K562 (cell line): ENCODE results near the gene DYRK4. TPM values are rescaled to one million over a fixed set of nuclear protein-coding genes. Genes with fewer than 3 reads are reported as not detected.

Source experiments
- ADNP ChIP-seq: fragments of 200-800 bp; sonication (Bioruptor generic); IDR thresholded peaks from 2 replicates; pipeline ENCODE4 v1.6.1; 2016; ENCODE audit warnings: missing genetic modification characterization, missing compliant biosample characterization
- AFF1 ChIP-seq, 2 experiments: fragments of 450-650 bp; IDR thresholded peaks; 2 replicates each; pipeline ENCODE4 v1.6.1; 2018; ENCODE audit warnings: mild to moderate bottlenecking in 2 of 2, low read depth in 1 of 2; ENCODE audit not compliant: partially characterized antibody in 2 of 2
- CHAMP1 ChIP-seq: fragments of 450-650 bp; IDR thresholded peaks from 2 replicates; pipeline ENCODE4 v1.6.1; 2016; ENCODE audit warnings: mild to moderate bottlenecking
- ESRRB ChIP-seq: fragments of 250-450 bp; sonication (Bioruptor Pico); IDR thresholded peaks from 2 replicates; pipeline ENCODE4 v1.5.0; 2020; ENCODE audit warnings: mild to moderate bottlenecking, moderate library complexity, borderline replicate concordance
- HNRNPL ChIP-seq: fragments of 200-400 bp; formaldehyde crosslinking; IDR thresholded peaks from 2 replicates; pipeline ENCODE4 v1.6.1; 2017; ENCODE audit warnings: low read depth, mild to moderate bottlenecking, low read length
- MCM2 ChIP-seq: fragments of 450-650 bp; IDR thresholded peaks from 2 replicates; pipeline ENCODE4 v1.6.1; 2017; ENCODE audit warnings: low read depth, mild to moderate bottlenecking
- PHB ChIP-seq: fragments of 250-450 bp; sonication (Bioruptor Pico); IDR thresholded peaks from 2 replicates; pipeline ENCODE4 v1.5.0; 2021
- TAF15 ChIP-seq: fragments of 200-400 bp; formaldehyde crosslinking; IDR thresholded peaks from 2 replicates; pipeline ENCODE4 v1.6.1; 2017; ENCODE audit warnings: mild to moderate bottlenecking, low read depth, low read length, moderate library complexity
- TEAD2 ChIP-seq: fragments of 450-650 bp; IDR thresholded peaks from 2 replicates; pipeline ENCODE4 v1.6.1; 2016; ENCODE audit warnings: missing genetic modification characterization, control low read depth, missing compliant biosample characterization
- ZC3H11A ChIP-seq: IDR thresholded peaks from 2 replicates; pipeline ENCODE4 v1.6.1; 2012; ENCODE audit warnings: low read depth, low read length, improper control_type of control experiment
- ZFP30 ChIP-seq: fragments of 250-450 bp; sonication (Bioruptor Pico); IDR thresholded peaks from 2 replicates; pipeline ENCODE4 v1.8.0; 2022; ENCODE audit warnings: moderate library complexity, mild to moderate bottlenecking, inconsistent platforms, borderline replicate concordance
- ZNF3 ChIP-seq: fragments of 250-450 bp; sonication (Bioruptor Pico); IDR thresholded peaks from 2 replicates; pipeline ENCODE4 v1.5.0; 2021; ENCODE audit warnings: mild to moderate bottlenecking, moderate library complexity
- ZNF408 ChIP-seq: fragments of 250-450 bp; sonication (Bioruptor Pico); IDR thresholded peaks from 2 replicates; pipeline ENCODE4 v1.4.0; 2020; ENCODE audit warnings: low read depth, mild to moderate bottlenecking, moderate library complexity
- polyA plus RNA-seq, 8 experiments: library from polyadenylated mRNA; depleted of rRNA in 4 of 8; stranded (reverse) in 5 of 8; unstranded in 3 of 8; fragments of >200 nt; fragmentation: Nextera tagmentation in 2 of 8; fragmentation: Illumina TruSeq in 1 of 8; extraction: Ambion mirVana in 2 of 8; extraction: Trizol in 1 of 8; gene quantifications; 2 replicates each; pipeline versions ENCODE4 v1.2.1 to v1.2.3, GENCODE V29; 2011 to 2014; ENCODE audit warnings: inconsistent platforms in 1 of 8, missing spikeins in 1 of 8
- total RNA-seq, 7 experiments: library from RNA; depleted of rRNA in 6 of 7; stranded (reverse); fragments of >200 nt in 6 of 7; fragmentation: Illumina TruSeq in 2 of 7; extraction: Trizol in 2 of 7; gene quantifications; 2 replicates each; pipeline versions ENCODE4 v1.2.1 to v1.2.3, GENCODE V29; 2011 to 2021; ENCODE audit warnings: low replicate concordance in 1 of 7
- TF ChIP-seq, protein P1 (sequence below): fragments of 450-650 bp; IDR thresholded peaks from 2 replicates; pipeline ENCODE4 v1.7.0; 2016; ENCODE audit warnings: borderline replicate concordance
- TF ChIP-seq, protein P2 (sequence below): fragments of 250-450 bp; sonication (Bioruptor Pico); IDR thresholded peaks from 2 replicates; pipeline ENCODE4 v1.5.0; 2021; ENCODE audit warnings: mild to moderate bottlenecking, moderate library complexity

Gene DYRK4
- total and polyA plus RNA-seq, 9 of the 15 experiments (the other 6 are each of a cell fraction or from before 2014, with no cell fraction given) = 13.4 to 37.4 (median 22.2) TPM

- TF ChIP-seq ZNF408 (CRISPR knock-in tag) (no peak), ADNP (no peak), TAF15 (no peak), HNRNPL (no peak), ZFP30 (CRISPR knock-in tag) (no peak), ZNF3 (CRISPR knock-in tag) (no peak), PHB (no peak), TEAD2 (tag) (no peak), MCM2 (no peak), ZC3H11A (no peak), AFF1 (IDR thresholded peaks at IDR 0.05; ENCODE audit: low read depth in 1 of 2, partially characterized antibody in 2 of 2) (no peak), CHAMP1 (no peak), ESRRB (CRISPR knock-in tag) (no peak)
- TF ChIP-seq, protein P1, sequence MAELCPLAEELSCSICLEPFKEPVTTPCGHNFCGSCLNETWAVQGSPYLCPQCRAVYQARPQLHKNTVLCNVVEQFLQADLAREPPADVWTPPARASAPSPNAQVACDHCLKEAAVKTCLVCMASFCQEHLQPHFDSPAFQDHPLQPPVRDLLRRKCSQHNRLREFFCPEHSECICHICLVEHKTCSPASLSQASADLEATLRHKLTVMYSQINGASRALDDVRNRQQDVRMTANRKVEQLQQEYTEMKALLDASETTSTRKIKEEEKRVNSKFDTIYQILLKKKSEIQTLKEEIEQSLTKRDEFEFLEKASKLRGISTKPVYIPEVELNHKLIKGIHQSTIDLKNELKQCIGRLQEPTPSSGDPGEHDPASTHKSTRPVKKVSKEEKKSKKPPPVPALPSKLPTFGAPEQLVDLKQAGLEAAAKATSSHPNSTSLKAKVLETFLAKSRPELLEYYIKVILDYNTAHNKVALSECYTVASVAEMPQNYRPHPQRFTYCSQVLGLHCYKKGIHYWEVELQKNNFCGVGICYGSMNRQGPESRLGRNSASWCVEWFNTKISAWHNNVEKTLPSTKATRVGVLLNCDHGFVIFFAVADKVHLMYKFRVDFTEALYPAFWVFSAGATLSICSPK = no peak
- TF ChIP-seq, protein P2, sequence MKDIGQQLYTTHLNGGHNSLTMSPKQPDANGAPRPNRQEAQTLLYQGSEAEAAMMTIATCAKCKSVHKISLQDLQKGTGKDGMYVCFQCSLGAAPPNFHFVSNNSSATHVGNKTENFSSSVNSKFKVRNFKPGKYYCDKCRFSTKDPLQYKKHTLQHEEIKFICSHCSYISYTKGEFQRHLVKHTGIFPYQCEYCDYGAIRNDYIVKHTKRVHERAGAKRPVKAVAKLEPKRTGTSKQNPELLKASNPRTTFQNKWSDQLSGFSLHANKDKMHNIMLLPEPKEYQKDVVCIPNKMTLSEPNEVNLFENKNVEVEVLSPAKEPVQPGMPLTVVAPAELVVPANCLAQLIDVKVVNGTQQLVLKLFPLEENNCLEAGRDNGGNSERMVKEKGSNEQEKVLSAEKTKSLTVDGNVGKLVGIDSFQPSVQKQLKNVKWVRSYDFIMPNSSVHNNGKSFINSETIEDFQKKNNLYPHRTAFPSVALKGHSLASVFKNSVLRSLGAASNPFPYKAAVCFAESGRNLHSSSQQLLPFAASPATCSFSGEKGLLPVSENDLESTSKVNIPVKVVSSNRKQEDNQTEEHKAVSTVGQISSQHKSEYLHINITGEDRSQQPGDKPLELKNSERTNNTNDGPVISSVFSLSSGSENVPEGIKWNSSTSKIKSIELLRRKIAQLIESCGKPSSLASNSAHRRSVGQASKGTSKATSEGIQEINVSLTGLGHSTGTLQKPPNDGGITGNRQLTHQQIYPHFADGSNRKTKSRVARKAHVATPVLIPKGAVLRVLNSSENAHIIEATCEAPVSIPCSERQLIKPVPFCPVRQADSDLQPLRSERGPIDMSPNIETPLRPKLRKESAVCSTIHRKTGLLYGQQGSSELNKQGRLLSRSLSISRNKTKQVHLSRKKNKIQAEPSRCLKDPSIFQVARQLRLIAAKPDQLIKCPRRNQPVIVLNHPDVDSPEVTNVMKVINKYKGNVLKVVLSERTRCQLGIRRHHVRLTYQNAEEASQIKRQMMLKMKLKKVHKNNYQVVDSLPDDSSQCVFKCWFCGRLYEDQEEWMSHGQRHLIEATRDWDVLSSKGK (CRISPR knock-in tag) = no peak
These were observed at the start of gene DYRK4 (continued) for GRCh38 chr12:4562034-4562657.
